Measurements from ENCODE around the gene CYP2U1. TPM values are rescaled to one million over a fixed set of nuclear protein-coding genes. Genes with fewer than 3 reads are reported as not detected.

The CYP2U1 gene
- 9.2 and 11.6 TPM in 2 replicates for total RNA-seq

DNA sequence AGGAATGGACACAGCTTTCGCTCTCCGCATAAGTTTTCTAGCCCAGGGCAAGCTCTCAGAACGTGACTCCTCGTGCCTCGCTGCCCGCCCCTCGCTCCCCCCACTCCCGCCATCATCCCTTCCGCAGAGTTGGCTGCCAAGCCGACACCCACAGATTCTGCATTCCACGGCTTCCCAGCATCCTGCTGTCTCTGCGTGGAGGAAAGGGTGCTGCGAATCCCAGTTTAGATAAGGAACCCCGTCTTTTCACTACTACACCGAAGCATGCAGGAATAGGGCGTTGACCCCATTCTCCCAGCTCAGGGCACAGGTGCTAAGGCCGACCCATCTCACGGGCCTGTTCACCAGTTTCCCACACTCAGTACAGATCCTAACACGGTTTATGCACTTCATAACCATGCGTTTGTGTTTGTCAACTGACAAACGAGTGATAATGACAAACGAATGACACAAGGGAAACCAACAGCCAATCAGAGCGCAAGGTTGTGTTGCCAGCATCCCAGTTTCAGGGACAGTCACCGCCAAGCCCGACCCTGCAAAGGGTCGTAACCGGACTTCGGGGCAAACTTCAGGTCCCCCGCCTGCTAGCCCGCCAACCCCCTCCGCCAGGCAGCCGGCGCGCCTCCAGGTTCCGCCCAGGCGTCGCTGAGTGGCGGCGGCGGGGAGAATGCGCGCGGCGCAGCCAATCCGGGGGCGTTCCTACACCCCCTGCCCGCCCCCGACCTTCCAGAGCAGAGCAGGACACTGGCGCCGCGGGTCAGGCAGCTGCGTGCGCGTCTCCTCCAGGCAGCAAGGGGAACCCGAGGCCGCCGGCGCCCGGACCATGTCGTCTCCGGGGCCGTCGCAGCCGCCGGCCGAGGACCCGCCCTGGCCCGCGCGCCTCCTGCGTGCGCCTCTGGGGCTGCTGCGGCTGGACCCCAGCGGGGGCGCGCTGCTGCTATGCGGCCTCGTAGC lies at the start of gene CYP2U1:
TSS of gene CYP2U1 (plus strand) at position 729 of the 954 bp plus-strand sequence. CDS start at position 824, 95 bp downstream.
- TF ChIP-seq, protein P1, sequence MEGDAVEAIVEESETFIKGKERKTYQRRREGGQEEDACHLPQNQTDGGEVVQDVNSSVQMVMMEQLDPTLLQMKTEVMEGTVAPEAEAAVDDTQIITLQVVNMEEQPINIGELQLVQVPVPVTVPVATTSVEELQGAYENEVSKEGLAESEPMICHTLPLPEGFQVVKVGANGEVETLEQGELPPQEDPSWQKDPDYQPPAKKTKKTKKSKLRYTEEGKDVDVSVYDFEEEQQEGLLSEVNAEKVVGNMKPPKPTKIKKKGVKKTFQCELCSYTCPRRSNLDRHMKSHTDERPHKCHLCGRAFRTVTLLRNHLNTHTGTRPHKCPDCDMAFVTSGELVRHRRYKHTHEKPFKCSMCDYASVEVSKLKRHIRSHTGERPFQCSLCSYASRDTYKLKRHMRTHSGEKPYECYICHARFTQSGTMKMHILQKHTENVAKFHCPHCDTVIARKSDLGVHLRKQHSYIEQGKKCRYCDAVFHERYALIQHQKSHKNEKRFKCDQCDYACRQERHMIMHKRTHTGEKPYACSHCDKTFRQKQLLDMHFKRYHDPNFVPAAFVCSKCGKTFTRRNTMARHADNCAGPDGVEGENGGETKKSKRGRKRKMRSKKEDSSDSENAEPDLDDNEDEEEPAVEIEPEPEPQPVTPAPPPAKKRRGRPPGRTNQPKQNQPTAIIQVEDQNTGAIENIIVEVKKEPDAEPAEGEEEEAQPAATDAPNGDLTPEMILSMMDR (IDR thresholded peaks at IDR 0.05) = no peak
- Mint-ChIP-seq H3K9me3 (no peaks in the 10 kb centered on the region), H3K36me3 (ENCODE audit: low read depth) (peaks cover 8% of the 10 kb centered on the region), H3K4me3 (peak within 1 kb of the TSS; percentile 96), H3K27me3 (no peaks in the 10 kb centered on the region), H3K4me1 (peaks cover 41% of the 10 kb centered on the region), H3K27ac (peak within 1 kb of the TSS; percentile 91)
- POLR2A ChIA-PET = interaction anchor here (0.6 to 2.7 kb wide), 7 partner anchors 9 to 719 kb away, joined by 3 to 16 read pairs (median 3); partner anchors contain the start of genes HADH, OSTC, PAPSS1 and RPL34
- DNase-seq (peak; percentile 88), ATAC-seq (ENCODE audit: low read depth) (peak; percentile 95)
- intact Hi-C loops (cut with micrococcal nuclease) = loop anchor here (1.0 to 5.0 kb wide), 8 partner anchors 58 to 1801 kb away; partner anchors contain the start of genes AIMP1, HADH, LEF1 and OSTC
- CTCF ChIA-PET = interaction anchor here (1.1 to 1.2 kb wide), 2 partner anchors 15 to 63 kb away, joined by 3 to 4 read pairs; no protein-coding TSS in a partner anchor

DNA sequence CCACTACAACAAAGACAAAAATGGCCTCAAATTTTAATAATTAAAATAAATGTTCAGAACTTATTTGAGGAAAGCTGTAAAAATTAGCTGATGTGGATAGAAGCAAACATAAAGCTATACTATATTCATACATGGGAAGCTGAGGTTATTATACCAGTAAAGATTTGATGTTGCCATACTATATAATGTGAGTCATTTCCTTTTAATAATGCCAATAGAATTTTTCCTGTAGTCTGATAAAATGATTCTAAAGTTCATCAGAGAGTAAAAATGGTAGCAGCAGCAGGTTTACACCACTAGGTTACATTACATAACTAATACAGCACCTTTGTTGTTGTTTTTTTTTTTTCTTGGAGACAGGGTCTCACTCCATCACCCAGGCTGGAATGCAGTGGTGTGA lies 45.5 kb upstream of the CYP2U1 start:
- H3K4me3 Mint-ChIP-seq = no peak overlapping the region
- no peaks in the 10 kb centered on the region for H3K36me3 Mint-ChIP-seq (ENCODE audit: low read depth)
- H3K27ac Mint-ChIP-seq = no peak overlapping the region
- TF ChIP-seq, protein P1 (IDR thresholded peaks at IDR 0.05) = no peak
- intact Hi-C loops (cut with micrococcal nuclease) = no loop called here
- DNase-seq (no peak), ATAC-seq (ENCODE audit: low read depth) (no peak)
- H3K9me3 Mint-ChIP-seq = peaks cover 2% of the 10 kb centered on the region
- ChIA-PET CTCF (no interaction called here), POLR2A (no interaction called here)
- no peaks in the 10 kb centered on the region for H3K4me1 Mint-ChIP-seq
- H3K27me3 Mint-ChIP-seq = peaks cover 5% of the 10 kb centered on the region

DNA sequence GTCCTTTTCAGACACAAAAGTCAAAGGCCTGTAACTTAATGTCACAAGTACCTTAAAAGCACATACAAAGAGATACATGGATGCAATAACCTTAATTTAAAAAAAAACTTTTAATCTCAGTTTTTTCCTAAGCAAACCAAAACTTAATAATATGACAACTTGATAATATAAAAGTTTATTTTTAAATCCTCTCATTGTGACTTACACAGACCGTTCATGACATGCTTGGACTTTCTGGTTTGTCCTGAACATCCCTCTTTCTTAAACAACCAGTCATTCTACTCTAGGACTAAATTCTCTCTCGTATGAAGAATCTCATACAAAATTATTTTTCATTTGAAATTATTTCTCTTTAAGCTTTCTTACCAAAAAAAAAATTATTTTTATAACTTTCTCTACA lies 43.1 kb upstream of the CYP2U1 start:
- Mint-ChIP-seq H3K36me3 (ENCODE audit: low read depth) (no peaks in the 10 kb centered on the region), H3K27me3 (peaks cover 6% of the 10 kb centered on the region), H3K4me3 (no peak overlapping the region), H3K4me1 (no peaks in the 10 kb centered on the region), H3K27ac (no peak overlapping the region), H3K9me3 (peaks cover 2% of the 10 kb centered on the region)
- ChIA-PET POLR2A (no interaction called here), CTCF (no interaction called here)
- no peak for ATAC-seq (ENCODE audit: low read depth)
- TF ChIP-seq, protein P1 (IDR thresholded peaks at IDR 0.05) = no peak
- no peak for DNase-seq
- intact Hi-C loops (cut with micrococcal nuclease) = no loop called here

DNA sequence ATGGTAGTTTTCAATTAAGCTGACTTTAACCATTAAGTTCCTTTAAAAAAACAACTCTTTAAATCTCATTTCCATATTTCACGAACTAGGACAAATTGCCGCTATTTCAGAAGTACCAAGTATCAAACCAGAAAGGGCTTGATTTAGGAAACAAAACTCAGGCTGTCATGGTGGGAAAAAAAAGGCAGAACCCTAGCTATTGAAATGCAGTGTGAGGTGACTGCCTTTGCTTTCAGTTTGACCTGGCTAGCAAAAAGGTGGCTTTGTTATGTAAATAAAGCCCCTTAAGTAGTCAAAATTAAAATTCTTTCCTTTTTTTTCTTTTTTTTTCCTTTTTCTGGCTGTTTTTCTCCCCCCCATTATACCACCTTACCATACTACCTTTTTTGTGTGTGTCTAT lies 40.6 kb upstream of the CYP2U1 start:
- Mint-ChIP-seq H3K27me3 (peaks cover 13% of the 10 kb centered on the region), H3K9me3 (peaks cover 2% of the 10 kb centered on the region), H3K27ac (no peak overlapping the region), H3K4me1 (no peaks in the 10 kb centered on the region), H3K4me3 (no peak overlapping the region), H3K36me3 (ENCODE audit: low read depth) (no peaks in the 10 kb centered on the region)
- intact Hi-C loops (cut with micrococcal nuclease) = no loop called here
- no peak for ATAC-seq (ENCODE audit: low read depth)
- TF ChIP-seq, protein P1 (IDR thresholded peaks at IDR 0.05) = no peak
- POLR2A ChIA-PET = no interaction called here
- CTCF ChIA-PET = no interaction called here
- no peak for DNase-seq

DNA sequence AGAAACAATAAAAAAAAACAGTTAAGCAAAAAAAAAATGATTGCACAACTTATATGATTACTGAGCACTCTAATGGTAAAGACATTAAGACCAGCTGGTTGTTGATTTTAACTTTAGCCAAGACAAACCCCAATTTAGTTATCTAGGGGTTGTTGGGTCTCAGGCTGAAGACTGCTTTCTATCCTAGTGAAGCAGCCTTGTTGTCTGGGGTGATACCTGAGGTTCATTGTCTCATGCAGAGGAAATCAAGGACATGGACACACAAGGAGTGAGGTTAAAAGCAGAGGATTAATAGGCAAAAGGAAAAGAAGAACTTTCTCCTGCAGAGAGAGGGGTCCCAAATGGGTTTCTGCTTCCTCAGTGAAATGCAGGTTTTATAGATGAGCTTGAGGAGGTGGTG lies 40.0 kb upstream of the CYP2U1 start:
- Mint-ChIP-seq H3K9me3 (peaks cover 2% of the 10 kb centered on the region), H3K36me3 (ENCODE audit: low read depth) (no peaks in the 10 kb centered on the region), H3K27ac (no peak overlapping the region), H3K4me3 (no peak overlapping the region), H3K4me1 (no peaks in the 10 kb centered on the region), H3K27me3 (peaks cover 15% of the 10 kb centered on the region)
- intact Hi-C loops (cut with micrococcal nuclease) = no loop called here
- TF ChIP-seq, protein P1 (IDR thresholded peaks at IDR 0.05) = no peak
- ATAC-seq (ENCODE audit: low read depth) (no peak), DNase-seq (no peak)
- CTCF ChIA-PET = no interaction called here
- POLR2A ChIA-PET = no interaction called here
